Activated CD4-positive, alpha-beta T cell treated with anti-CD3 and anti-CD28 coated beads for 1 hour (primary cell): ENCODE data around the gene METAP2.

Source experiments
- DNase-seq: peaks from one replicate; pipeline ENCODE4 v3.0.0-alpha.2; 2020

METAP2 gene

GRCh38 chr12:95553197-95553943 is 79.4 kb downstream of the METAP2 start:
- no peak for DNase-seq

- DNase-seq = no peak
Measured at GRCh38 chr12:95554532-95555071, 80.7 kb downstream of the METAP2 start.

GRCh38 chr12:95557625-95558024 is 83.7 kb downstream of the METAP2 start:
- no peak for DNase-seq
